Smooth muscle cell (in vitro differentiated cells): ENCODE measurements around the gene GLE1. TPM values are rescaled to one million over a fixed set of nuclear protein-coding genes. Genes with fewer than 3 reads are reported as not detected.

Experiments
- DNase-seq: peaks from one replicate; lab custom pipeline; 2025; ENCODE audit not compliant: unreplicated experiment; lab: John Stamatoyannopoulos, UW
- H2AFZ ChIP-seq: fragments of 200-600 bp; sonication (generic); 2 replicates; pipeline ENCODE4 v1.6.0; 2016; ENCODE audit warnings: antibody characterized with exemption, low read depth, mild to moderate bottlenecking
- H3F3A ChIP-seq: fragments of 200-600 bp; sonication (generic); 2 replicates; pipeline ENCODE4 v1.6.0; 2017; ENCODE audit warnings: antibody characterized with exemption, low read depth
- H3K27ac ChIP-seq: fragments of 200-600 bp; sonication (generic); 2 replicates; pipeline ENCODE4 v1.5.1; 2016; ENCODE audit warnings: low read depth, mild to moderate bottlenecking
- H3K27me3 ChIP-seq: fragments of 200-600 bp; sonication (generic); 2 replicates; pipeline ENCODE4 v1.6.1; 2016; ENCODE audit warnings: low read depth, mild to moderate bottlenecking
- H3K36me3 ChIP-seq: fragments of 200-600 bp; sonication (generic); 2 replicates; pipeline ENCODE4 v1.5.1; 2016; ENCODE audit warnings: low read depth
- H3K4me1 ChIP-seq: fragments of 200-600 bp; sonication (generic); 2 replicates; pipeline ENCODE4 v1.5.1; 2016; ENCODE audit warnings: low read depth
- H3K4me2 ChIP-seq: fragments of 200-600 bp; sonication (generic); 2 replicates; pipeline ENCODE4 v1.6.0; 2016; ENCODE audit warnings: mild to moderate bottlenecking
- H3K4me3 ChIP-seq: fragments of 200-600 bp; sonication (generic); 2 replicates; pipeline ENCODE4 v1.5.1; 2016; ENCODE audit warnings: mild to moderate bottlenecking
- H3K79me2 ChIP-seq: fragments of 200-600 bp; sonication (generic); 2 replicates; pipeline ENCODE4 v1.6.0; 2016; ENCODE audit warnings: low read depth, mild to moderate bottlenecking
- H3K9ac ChIP-seq: fragments of 200-600 bp; sonication (generic); 2 replicates; pipeline ENCODE4 v1.6.0; 2016; ENCODE audit warnings: low read depth
- H3K9me3 ChIP-seq: fragments of 200-600 bp; sonication (generic); replicated peaks from 2 replicates; pipeline ENCODE4 v1.5.1; 2016; ENCODE audit warnings: low read depth
- H4K20me1 ChIP-seq: fragments of 200-600 bp; sonication (generic); 2 replicates; pipeline ENCODE4 v1.6.0; 2016; ENCODE audit warnings: low read depth
- CTCF ChIP-seq: fragments of 200-600 bp; sonication (generic); IDR thresholded peaks from 2 replicates; pipeline ENCODE4 v1.5.1; 2017; ENCODE audit warnings: borderline replicate concordance, mild to moderate bottlenecking, antibody characterized with exemption; ENCODE audit not compliant: insufficient read depth, poor library complexity, severe bottlenecking
- WGBS: methylation state at CpG from one replicate; pipeline ENCODE4 v1.1.7; 2016; ENCODE audit warnings: low lambda C conversion rate; 5-methylcytosine and 5-hydroxymethylcytosine counted together
- polyA plus RNA-seq: library from polyadenylated mRNA; unstranded; fragments of >200 nt; fragmentation: Nextera tagmentation; extraction: Ambion mirVana; gene quantifications from 2 replicates; pipeline ENCODE4 v1.2.1, GENCODE V29; 2016
- total RNA-seq: library from RNA; depleted of rRNA; stranded (reverse); fragments of >200 nt; gene quantifications from 2 replicates; pipeline ENCODE4 v1.2.3, GENCODE V29; 2014

GLE1 gene
- total and polyA plus RNA-seq, 2 experiments from 2014 or later = 11.8 to 14.1 TPM

- H4K20me1 ChIP-seq = peaks cover 63% of the 10 kb centered on the region
- H3K4me2 ChIP-seq = peak overlapping the region; percentile 94
- peak overlapping the region; percentile 92 for H3K4me3 ChIP-seq
- peak overlapping the region; percentile 93 for H3K9ac ChIP-seq
- peaks cover 52% of the 10 kb centered on the region for H3K4me1 ChIP-seq
- H2AFZ ChIP-seq = no peak overlapping the region
- peaks cover 55% of the 10 kb centered on the region for H3K79me2 ChIP-seq
- H3K36me3 ChIP-seq = no peaks in the 10 kb centered on the region
- H3K9me3 ChIP-seq = no peaks in the 10 kb centered on the region
- H3F3A ChIP-seq = peaks cover 29% of the 10 kb centered on the region
- H3K27ac ChIP-seq = peak overlapping the region; percentile 81
- H3K27me3 ChIP-seq = no peaks in the 10 kb centered on the region
- TF ChIP-seq CTCF = no peak
- WGBS = 3% methylated on average over 5 of the region's 5 CpGs
- DNase-seq = no peak
These were observed 49.8 kb downstream of the GLE1 start for GRCh38 chr9:128554155-128554862.

GRCh38 chr9:128555180-128555721 is 50.7 kb downstream of the GLE1 start:
- no peak for DNase-seq
- Histone ChIP-seq H3K4me1 (peaks cover 51% of the 10 kb centered on the region), H3K79me2 (peaks cover 60% of the 10 kb centered on the region), H3K27ac (peak overlapping the region; percentile 81), H3K27me3 (no peaks in the 10 kb centered on the region), H3F3A (peaks cover 19% of the 10 kb centered on the region), H3K4me3 (peak overlapping the region; percentile 92), H3K36me3 (no peaks in the 10 kb centered on the region), H3K9ac (peak overlapping the region; percentile 34), H3K4me2 (peak overlapping the region; percentile 94), H2AFZ (no peak overlapping the region), H4K20me1 (peaks cover 72% of the 10 kb centered on the region), H3K9me3 (no peaks in the 10 kb centered on the region)
- TF ChIP-seq CTCF = no peak
- 10% methylated on average over 9 of the region's 9 CpGs for WGBS

GRCh38 chr9:128556276-128556675 is 51.8 kb downstream of the GLE1 start:
- Histone ChIP-seq H3K9ac (no peak overlapping the region), H3K4me3 (no peak overlapping the region), H3K79me2 (peaks cover 71% of the 10 kb centered on the region), H3K27ac (peak overlapping the region; percentile 81), H3K36me3 (no peaks in the 10 kb centered on the region), H3K9me3 (no peaks in the 10 kb centered on the region), H2AFZ (no peak overlapping the region), H3K4me1 (peaks cover 41% of the 10 kb centered on the region), H3K4me2 (no peak overlapping the region), H4K20me1 (peaks cover 83% of the 10 kb centered on the region), H3F3A (peaks cover 17% of the 10 kb centered on the region), H3K27me3 (no peaks in the 10 kb centered on the region)
- no peak for DNase-seq
- WGBS = 97% methylated on average over 2 of the region's 2 CpGs
- TF ChIP-seq CTCF = no peak
